Stimulated activated CD4-positive, alpha-beta T cell treated with anti-CD3 and anti-CD28 coated beads, Interleukin-4, amount 100 ng/mL, for 24 hours (primary cell): ENCODE results near the gene ZNF646.
A peak's percentile ranks its signal among the peaks of the same experiment; 100 is the strongest.

Experiments
- DNase-seq: peaks from one replicate; pipeline ENCODE4 v3.0.0-alpha.2; 2020

Gene ZNF646

DNA sequence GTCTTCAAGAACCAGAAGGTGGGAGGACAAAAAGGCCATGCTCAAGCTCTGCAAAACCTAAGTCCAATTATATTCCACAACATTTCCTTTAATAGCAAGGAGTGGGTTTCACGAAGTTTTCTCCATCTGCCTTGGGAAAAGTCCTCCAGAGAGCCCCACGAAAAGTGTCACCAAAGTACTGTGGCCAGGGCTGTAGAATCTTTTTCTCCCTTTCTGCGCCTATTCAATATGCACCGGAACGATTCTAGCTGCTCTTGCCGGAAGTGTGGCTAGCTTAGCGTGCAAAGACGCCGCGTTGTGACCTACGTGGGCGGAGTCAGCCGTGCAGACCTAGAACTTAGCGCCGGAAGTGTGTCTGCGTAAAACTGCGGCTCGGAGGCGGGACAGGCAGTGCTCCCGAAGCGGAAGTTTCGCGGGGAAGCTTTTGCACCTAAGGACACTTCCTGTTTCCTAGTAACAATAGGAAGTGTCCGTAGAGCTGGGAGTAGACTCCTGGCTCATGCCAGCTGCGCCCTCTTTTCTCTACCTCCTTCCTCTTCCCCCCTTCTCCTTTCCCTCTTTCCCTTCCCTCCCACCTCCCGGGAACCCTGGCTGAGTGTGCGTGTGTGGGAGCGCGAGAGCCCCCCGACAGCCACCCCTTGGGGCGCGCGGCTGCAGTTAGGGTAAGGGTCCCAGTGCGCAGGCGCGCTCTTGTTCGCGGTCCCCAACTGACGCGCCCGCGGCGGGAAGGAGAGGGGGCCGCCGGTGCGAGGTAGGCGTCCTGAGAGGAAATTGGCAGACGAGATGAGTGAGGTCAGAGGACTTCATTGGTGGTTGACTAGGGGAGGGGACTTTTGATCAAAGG lies at the start of gene ZNF646, which contains the start of gene ZNF668:
Gene ZNF646 (plus strand): TSS at position 453 of the 844 bp plus-strand sequence. CDS start 1,903 bp downstream, outside the sequence.
Gene ZNF668 (minus strand): TSS at position 271 of the 844 bp plus-strand sequence. CDS start 9,781 bp downstream, outside the sequence.
- peak; percentile 99 for DNase-seq

- no peak for DNase-seq
Observed at GRCh38 chr16:31025339-31025738, 48.9 kb upstream of the ZNF646 start.

GRCh38 chr16:31029272-31029671 lies 45.0 kb upstream of the ZNF646 start:
- no peak for DNase-seq

GRCh38 chr16:31031276-31031675 lies 42.9 kb upstream of the ZNF646 start:
- no peak for DNase-seq

GRCh38 chr16:31032736-31033708 lies 41.2 kb upstream of the ZNF646 start, which contains the start of gene STX4:
TSS of gene STX4 (plus strand) at chr16:31033558. CDS start at chr16:31033806, 248 bp downstream.
- DNase-seq: peak; percentile 98

DNA sequence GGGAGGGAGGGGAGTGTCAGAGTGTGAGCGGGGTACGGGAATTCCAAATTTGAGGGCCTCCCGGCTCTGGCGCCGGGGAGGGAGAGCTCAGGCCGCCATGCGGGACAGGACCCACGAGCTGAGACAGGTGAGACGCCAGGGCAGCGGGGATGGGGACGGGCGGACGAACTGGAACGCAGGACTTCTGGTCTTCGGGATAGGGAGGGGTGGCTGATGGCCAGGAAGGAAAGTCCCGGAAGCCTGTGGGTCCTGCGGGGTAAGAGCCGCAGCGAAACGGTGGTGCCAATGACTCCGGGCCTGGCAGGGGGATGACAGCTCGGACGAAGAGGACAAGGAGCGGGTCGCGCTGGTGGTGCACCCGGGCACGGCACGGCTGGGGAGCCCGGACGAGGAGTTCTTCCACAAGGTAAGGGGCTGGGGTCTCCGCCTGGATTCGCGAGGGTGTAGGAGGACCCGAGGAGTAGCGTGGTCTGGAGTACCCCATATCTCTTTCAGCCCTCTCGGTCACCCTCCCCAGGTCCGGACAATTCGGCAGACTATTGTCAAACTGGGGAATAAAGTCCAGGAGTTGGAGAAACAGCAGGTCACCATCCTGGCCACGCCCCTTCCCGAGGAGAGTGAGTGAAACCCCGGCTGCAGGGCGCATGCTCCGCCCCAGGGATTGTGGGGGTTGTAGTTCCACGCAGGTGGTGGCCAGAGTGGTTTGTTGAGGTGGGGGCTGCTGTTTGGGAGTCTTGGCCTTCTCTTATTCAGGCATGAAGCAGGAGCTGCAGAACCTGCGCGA lies 40.3 kb upstream of the ZNF646 start:
- peak; percentile 91 for DNase-seq

DNA sequence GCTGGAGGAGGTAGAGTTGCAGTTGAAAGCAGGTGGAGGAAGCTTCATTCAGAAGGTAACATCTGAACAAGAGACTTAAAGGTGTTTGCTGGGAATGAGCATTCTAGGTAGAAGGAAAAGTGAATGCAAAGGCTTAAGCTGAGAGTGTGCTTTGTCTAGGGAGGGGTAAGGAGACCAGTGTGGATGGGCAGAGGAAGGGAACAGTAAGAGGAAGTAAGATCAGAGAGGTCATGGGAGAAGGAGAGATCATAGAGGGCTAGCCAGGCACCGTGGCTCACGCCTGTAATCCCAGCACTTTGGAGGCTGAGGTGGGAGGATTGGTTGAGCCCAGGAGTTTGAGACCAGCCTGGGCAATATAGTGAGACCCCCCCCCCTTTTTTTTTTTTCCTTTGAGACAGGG lies 37.5 kb upstream of the ZNF646 start:
- DNase-seq: no peak

DNA sequence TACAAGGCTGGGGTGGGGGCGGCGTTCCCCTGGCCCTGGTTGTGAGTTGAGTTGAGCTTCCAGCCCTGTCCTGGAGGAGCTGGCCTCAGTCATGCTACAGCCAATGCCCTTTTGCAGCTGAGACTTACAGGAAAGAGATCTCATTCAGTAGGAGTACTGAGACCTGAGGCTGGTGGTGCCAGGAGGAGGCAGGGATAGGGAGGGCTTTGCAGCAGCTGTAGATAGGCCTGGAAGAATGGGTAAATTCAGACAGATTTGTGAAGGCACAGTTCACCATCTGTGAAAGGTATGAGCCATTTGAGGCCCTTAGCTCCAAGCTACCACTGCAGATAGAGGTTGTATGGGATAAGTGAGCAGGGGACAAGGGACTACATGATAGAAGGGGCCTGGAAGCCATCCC lies 35.2 kb upstream of the ZNF646 start:
- DNase-seq: no peak

DNA sequence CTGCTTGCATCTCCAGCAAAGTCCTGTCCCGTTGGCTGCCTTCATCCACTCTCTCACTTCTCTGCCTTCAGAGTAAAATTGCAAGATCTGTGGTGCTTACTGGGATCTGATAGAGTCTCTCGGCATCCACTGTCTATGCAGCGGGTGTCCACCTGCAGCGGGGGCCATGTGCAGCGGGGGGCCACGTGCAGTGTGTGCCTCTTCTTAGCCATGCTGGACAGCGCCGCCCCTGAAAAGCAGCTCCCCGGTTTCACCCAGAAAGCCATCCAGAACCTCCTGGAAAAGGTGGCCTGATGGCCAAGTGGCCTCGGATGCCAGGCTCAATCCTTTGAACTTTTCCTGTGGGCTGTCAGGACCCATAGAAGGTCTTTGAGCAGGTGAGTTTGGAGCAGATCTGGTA lies 31.4 kb upstream of the ZNF646 start:
- no peak for DNase-seq

DNA sequence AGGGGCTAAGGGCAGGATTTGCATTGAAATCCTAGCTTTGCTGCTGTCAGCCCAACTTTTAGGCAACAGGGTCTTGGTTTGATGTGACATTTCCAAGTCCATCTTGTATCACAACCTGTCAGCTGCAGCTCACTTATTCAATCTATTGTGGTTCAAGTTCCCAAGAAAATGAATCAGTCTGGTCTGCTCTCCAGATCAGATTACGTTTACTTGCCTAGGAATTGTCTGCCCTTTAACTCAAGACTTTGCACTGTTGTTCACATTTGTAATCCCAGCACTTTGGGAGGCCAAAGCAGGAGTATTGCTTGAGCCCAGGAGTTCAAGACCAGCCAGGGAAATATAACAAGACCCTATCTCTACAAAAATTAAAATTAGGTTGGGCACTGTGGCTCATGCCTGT lies 30.9 kb upstream of the ZNF646 start:
- no peak for DNase-seq

DNA sequence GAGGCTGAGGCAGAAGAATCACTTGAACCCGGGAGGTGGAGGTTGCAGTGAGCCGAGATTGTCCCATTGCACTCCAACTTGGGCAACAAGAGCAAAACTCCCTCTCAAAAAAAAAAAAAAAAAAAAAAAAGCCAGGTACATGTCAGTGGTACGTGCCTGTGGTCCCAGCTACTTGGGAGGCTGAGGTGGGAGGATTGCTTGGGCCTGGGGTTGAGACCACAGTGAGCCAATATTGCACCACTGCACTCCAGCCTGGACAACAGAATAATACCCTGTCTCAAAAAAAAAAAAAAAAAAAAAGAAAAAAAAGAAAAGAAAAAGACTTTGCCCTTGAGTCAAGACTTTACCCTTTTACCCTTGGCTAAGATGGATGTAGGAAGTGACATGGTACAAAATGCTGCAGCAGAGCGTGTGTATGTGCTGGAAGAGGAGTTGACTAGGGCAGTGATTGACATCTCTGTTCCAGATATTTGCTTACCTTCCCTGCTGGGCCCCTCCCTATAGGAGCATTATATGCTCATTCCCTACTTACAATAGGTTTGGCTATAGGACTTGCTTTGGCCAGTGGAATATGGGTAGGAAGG lies 30.2 kb upstream of the ZNF646 start:
- DNase-seq: no peak

- DNase-seq: no peak
Observed at GRCh38 chr16:31050280-31051030, 23.8 kb upstream of the ZNF646 start.

- DNase-seq: no peak
Observed at GRCh38 chr16:31052114-31052513, 22.1 kb upstream of the ZNF646 start.

- no peak for DNase-seq
Observed at GRCh38 chr16:31055613-31056012, 18.6 kb upstream of the ZNF646 start.

GRCh38 chr16:31061126-31061812 lies 13.0 kb upstream of the ZNF646 start:
- DNase-seq: no peak

GRCh38 chr16:31061813-31062440 lies 12.3 kb upstream of the ZNF646 start:
- no peak for DNase-seq

GRCh38 chr16:31063495-31063842 lies 10.8 kb upstream of the ZNF646 start:
- no peak for DNase-seq

GRCh38 chr16:31063843-31064611 lies 10.2 kb upstream of the ZNF646 start:
- DNase-seq: no peak

GRCh38 chr16:31064882-31065461 lies 9.2 kb upstream of the ZNF646 start:
- DNase-seq: no peak
